Measurements from ENCODE around the gene IGSF10.
"Not testable (repeated sequence)": the region's sequence is repeated elsewhere in the genome, so short reads cannot be mapped to it uniquely, and the experiment has no call there.

IGSF10 gene

GRCh38 chr3:151460774-151461450 is at the start of gene IGSF10:
IGSF10 (minus strand) TSS chr3:151461061; CDS start chr3:151458709, 2,352 bp downstream.
- H3K27me3 ChIP-seq (ENCODE audit: insufficient read depth, low read length), result peaks cover 11% of the 10 kb centered on the region
- H3K27ac ChIP-seq (ENCODE audit: low read length), result no peak within 1 kb of the TSS
- H3K4me3 ChIP-seq (ENCODE audit: low read length), result peak within 1 kb of the TSS; percentile 61; the same call in 1 of the 2 replicates
- H3K36me3 ChIP-seq (ENCODE audit: insufficient read depth, low read depth, low read length), result no peaks in the 10 kb centered on the region
- H3K9ac ChIP-seq (ENCODE audit: low read depth, low read length), result peak within 1 kb of the TSS; percentile 13; the same call in 1 of the 2 replicates
- H3K9me3 ChIP-seq (ENCODE audit: insufficient read depth, low read depth, low read length), result no peaks in the 10 kb centered on the region
- no peaks in the 10 kb centered on the region for H3K4me1 ChIP-seq (ENCODE audit: insufficient read depth, low read length)

GRCh38 chr3:151509468-151510135 is 48.7 kb upstream of the IGSF10 start:
- not testable (repeated sequence) for H3K9ac ChIP-seq (ENCODE audit: low read depth, low read length); H3K27me3 ChIP-seq (ENCODE audit: insufficient read depth, low read length); H3K4me3 ChIP-seq (ENCODE audit: low read length); H3K27ac ChIP-seq (ENCODE audit: low read length); H3K4me1 ChIP-seq (ENCODE audit: insufficient read depth, low read length); H3K36me3 ChIP-seq (ENCODE audit: insufficient read depth, low read depth, low read length)
- H3K9me3 ChIP-seq (ENCODE audit: insufficient read depth, low read depth, low read length), result peaks cover 12% of the 10 kb centered on the region

GRCh38 chr3:151504606-151505005 is 43.7 kb upstream of the IGSF10 start:
- Histone ChIP-seq H3K27ac (ENCODE audit: low read length) (no peak overlapping the region), H3K4me3 (ENCODE audit: low read length) (no peak overlapping the region), H3K4me1 (ENCODE audit: insufficient read depth, low read length) (peaks cover 14% of the 10 kb centered on the region; the same call in 1 of the 2 replicates), H3K9ac (ENCODE audit: low read depth, low read length) (no peak overlapping the region), H3K27me3 (ENCODE audit: insufficient read depth, low read length) (no peaks in the 10 kb centered on the region), H3K36me3 (ENCODE audit: insufficient read depth, low read depth, low read length) (no peaks in the 10 kb centered on the region), H3K9me3 (ENCODE audit: insufficient read depth, low read depth, low read length) (peaks cover 10% of the 10 kb centered on the region)

GRCh38 chr3:151503074-151503473 is 42.2 kb upstream of the IGSF10 start:
- Histone ChIP-seq H3K27me3 (ENCODE audit: insufficient read depth, low read length) (no peaks in the 10 kb centered on the region), H3K9me3 (ENCODE audit: insufficient read depth, low read depth, low read length) (no peaks in the 10 kb centered on the region), H3K4me3 (ENCODE audit: low read length) (no peak overlapping the region), H3K4me1 (ENCODE audit: insufficient read depth, low read length) (peaks cover 21% of the 10 kb centered on the region; the same call in 1 of the 2 replicates), H3K27ac (ENCODE audit: low read length) (no peak overlapping the region), H3K9ac (ENCODE audit: low read depth, low read length) (no peak overlapping the region), H3K36me3 (ENCODE audit: insufficient read depth, low read depth, low read length) (no peaks in the 10 kb centered on the region)

- H3K27ac ChIP-seq (ENCODE audit: low read length), result no peak overlapping the region
Observed at GRCh38 chr3:151501923-151502632, 41.2 kb upstream of the IGSF10 start.

GRCh38 chr3:151501171-151501922 is 40.5 kb upstream of the IGSF10 start:
- H3K27me3 ChIP-seq (ENCODE audit: insufficient read depth, low read length), result no peaks in the 10 kb centered on the region
- H3K4me1 ChIP-seq (ENCODE audit: insufficient read depth, low read length), result peaks cover 21% of the 10 kb centered on the region; the same call in 1 of the 2 replicates
- no peak overlapping the region for H3K9ac ChIP-seq (ENCODE audit: low read depth, low read length)
- H3K9me3 ChIP-seq (ENCODE audit: insufficient read depth, low read depth, low read length), result no peaks in the 10 kb centered on the region
- no peaks in the 10 kb centered on the region for H3K36me3 ChIP-seq (ENCODE audit: insufficient read depth, low read depth, low read length)
- no peak overlapping the region for H3K27ac ChIP-seq (ENCODE audit: low read length)
- H3K4me3 ChIP-seq (ENCODE audit: low read length), result no peak overlapping the region

More at GRCh38 chr3:151501923-151502632, 41.2 kb upstream of the IGSF10 start:
- H3K36me3 ChIP-seq (ENCODE audit: insufficient read depth, low read depth, low read length), result no peaks in the 10 kb centered on the region
- peaks cover 21% of the 10 kb centered on the region; the same call in 1 of the 2 replicates for H3K4me1 ChIP-seq (ENCODE audit: insufficient read depth, low read length)
- no peak overlapping the region for H3K4me3 ChIP-seq (ENCODE audit: low read length)
- no peaks in the 10 kb centered on the region for H3K27me3 ChIP-seq (ENCODE audit: insufficient read depth, low read length)
- no peak overlapping the region for H3K9ac ChIP-seq (ENCODE audit: low read depth, low read length)
- no peaks in the 10 kb centered on the region for H3K9me3 ChIP-seq (ENCODE audit: insufficient read depth, low read depth, low read length)

GRCh38 chr3:151499168-151499567 is 38.3 kb upstream of the IGSF10 start:
- Histone ChIP-seq H3K27me3 (ENCODE audit: insufficient read depth, low read length) (no peaks in the 10 kb centered on the region), H3K9me3 (ENCODE audit: insufficient read depth, low read depth, low read length) (no peaks in the 10 kb centered on the region), H3K4me1 (ENCODE audit: insufficient read depth, low read length) (peaks cover 21% of the 10 kb centered on the region; the same call in 1 of the 2 replicates), H3K27ac (ENCODE audit: low read length) (no peak overlapping the region), H3K4me3 (ENCODE audit: low read length) (no peak overlapping the region), H3K36me3 (ENCODE audit: insufficient read depth, low read depth, low read length) (no peaks in the 10 kb centered on the region), H3K9ac (ENCODE audit: low read depth, low read length) (no peak overlapping the region)

GRCh38 chr3:151491525-151491924 is 30.7 kb upstream of the IGSF10 start:
- H3K27ac ChIP-seq (ENCODE audit: low read length), result no peak overlapping the region
- no peaks in the 10 kb centered on the region for H3K36me3 ChIP-seq (ENCODE audit: insufficient read depth, low read depth, low read length)
- no peak overlapping the region for H3K4me3 ChIP-seq (ENCODE audit: low read length)
- H3K9me3 ChIP-seq (ENCODE audit: insufficient read depth, low read depth, low read length), result no peaks in the 10 kb centered on the region
- H3K4me1 ChIP-seq (ENCODE audit: insufficient read depth, low read length), result no peaks in the 10 kb centered on the region
- H3K27me3 ChIP-seq (ENCODE audit: insufficient read depth, low read length), result no peaks in the 10 kb centered on the region
- no peak overlapping the region for H3K9ac ChIP-seq (ENCODE audit: low read depth, low read length)

GRCh38 chr3:151487833-151488232 is 27.0 kb upstream of the IGSF10 start:
- not testable (repeated sequence) for H3K4me3 ChIP-seq (ENCODE audit: low read length)

GRCh38 chr3:151483961-151484520 is 23.2 kb upstream of the IGSF10 start:
- H3K27ac ChIP-seq (ENCODE audit: low read length), result no peak overlapping the region
- no peak overlapping the region for H3K4me3 ChIP-seq (ENCODE audit: low read length)
- no peaks in the 10 kb centered on the region for H3K4me1 ChIP-seq (ENCODE audit: insufficient read depth, low read length)
- H3K9me3 ChIP-seq (ENCODE audit: insufficient read depth, low read depth, low read length), result no peaks in the 10 kb centered on the region
- H3K27me3 ChIP-seq (ENCODE audit: insufficient read depth, low read length), result no peaks in the 10 kb centered on the region
- H3K9ac ChIP-seq (ENCODE audit: low read depth, low read length), result no peak overlapping the region
- no peaks in the 10 kb centered on the region for H3K36me3 ChIP-seq (ENCODE audit: insufficient read depth, low read depth, low read length)

More at GRCh38 chr3:151487833-151488232, 27.0 kb upstream of the IGSF10 start:
- H3K9me3 ChIP-seq (ENCODE audit: insufficient read depth, low read depth, low read length); H3K9ac ChIP-seq (ENCODE audit: low read depth, low read length); H3K27ac ChIP-seq (ENCODE audit: low read length); H3K4me1 ChIP-seq (ENCODE audit: insufficient read depth, low read length); H3K36me3 ChIP-seq (ENCODE audit: insufficient read depth, low read depth, low read length); H3K27me3 ChIP-seq (ENCODE audit: insufficient read depth, low read length): not testable (repeated sequence)

- H3K9me3 ChIP-seq (ENCODE audit: insufficient read depth, low read depth, low read length), result no peaks in the 10 kb centered on the region
- H3K9ac ChIP-seq (ENCODE audit: low read depth, low read length), result no peak overlapping the region
- no peaks in the 10 kb centered on the region for H3K36me3 ChIP-seq (ENCODE audit: insufficient read depth, low read depth, low read length)
- no peak overlapping the region for H3K4me3 ChIP-seq (ENCODE audit: low read length)
- H3K4me1 ChIP-seq (ENCODE audit: insufficient read depth, low read length), result no peaks in the 10 kb centered on the region; the same call in 1 of the 2 replicates
- no peaks in the 10 kb centered on the region for H3K27me3 ChIP-seq (ENCODE audit: insufficient read depth, low read length)
- H3K27ac ChIP-seq (ENCODE audit: low read length), result no peak overlapping the region
Observed at GRCh38 chr3:151483488-151483887, 22.6 kb upstream of the IGSF10 start.
